GM21825 (cell line): ENCODE measurements around the gene RAVER1.
A peak's percentile ranks its signal among the peaks of the same experiment; 100 is the strongest.
"Not testable (repeated sequence)": the region's sequence is repeated elsewhere in the genome, so short reads cannot be mapped to it uniquely, and the experiment has no call there.

Experiments used
- ATAC-seq: cut with Tn5 transposase; IDR thresholded peaks from one replicate; pipeline ENCODE4 v1.9.1; 2021; ENCODE audit warnings: mild to moderate bottlenecking, moderate library complexity; ENCODE audit not compliant: unreplicated experiment

Gene RAVER1

DNA sequence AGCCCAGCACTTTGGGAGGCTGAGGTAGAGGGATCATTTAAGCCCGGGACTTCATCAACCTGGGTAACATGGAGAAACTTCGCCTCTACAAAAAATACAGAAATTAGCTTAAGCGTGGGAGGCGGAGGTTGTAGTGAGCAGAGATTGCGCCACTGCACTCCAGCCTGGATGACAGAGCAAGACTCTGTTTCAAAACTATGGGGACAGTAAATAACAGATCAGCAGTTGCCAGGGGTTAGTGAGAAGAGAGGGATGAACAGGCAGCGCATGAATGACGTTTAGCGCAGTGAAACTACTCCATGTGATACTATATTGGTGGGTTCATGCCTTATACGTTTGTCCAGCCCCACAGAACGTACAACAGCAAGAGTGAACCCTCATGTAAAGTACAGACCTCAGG, 13.2 kb upstream of the RAVER1 start:
- no peak for ATAC-seq

DNA sequence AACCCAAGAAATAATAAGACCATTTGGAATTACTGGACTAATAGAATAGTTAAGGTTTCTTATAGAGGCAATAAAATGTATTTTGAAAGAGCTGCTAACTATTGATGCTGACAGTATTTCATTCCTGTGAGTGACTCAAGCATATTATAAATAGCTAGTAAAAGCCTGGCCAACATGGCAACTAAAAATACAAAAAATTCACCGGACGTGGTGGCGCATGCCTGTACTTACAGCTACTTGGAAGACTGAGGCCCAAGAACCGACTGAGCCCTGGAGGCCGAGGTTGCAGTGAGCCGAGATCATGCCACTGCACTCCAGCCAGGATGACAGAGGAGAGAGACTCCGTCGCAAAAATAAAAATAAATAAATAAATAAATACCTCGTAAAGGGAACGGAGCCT, 11.5 kb upstream of the RAVER1 start:
- no peak for ATAC-seq

DNA sequence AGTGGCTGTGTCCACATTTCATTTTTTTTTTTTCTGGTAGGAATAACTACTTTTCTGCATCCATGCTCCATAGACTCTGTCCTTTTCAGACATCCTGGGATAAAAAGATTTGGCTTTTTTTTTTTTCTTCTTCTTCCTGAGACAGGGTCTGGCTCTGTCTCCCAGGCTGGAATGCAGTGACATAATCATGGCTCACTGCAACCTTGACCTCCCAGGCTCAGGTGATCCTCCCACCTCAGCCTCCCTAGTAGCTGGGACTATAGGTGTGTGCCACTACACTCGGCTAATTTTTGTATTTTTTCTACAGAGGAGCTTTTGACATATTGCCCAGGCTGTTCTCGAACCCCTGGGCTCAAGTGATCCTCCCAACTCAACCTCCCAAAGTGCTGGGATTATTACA, 10.2 kb upstream of the RAVER1 start:
- no peak for ATAC-seq

DNA sequence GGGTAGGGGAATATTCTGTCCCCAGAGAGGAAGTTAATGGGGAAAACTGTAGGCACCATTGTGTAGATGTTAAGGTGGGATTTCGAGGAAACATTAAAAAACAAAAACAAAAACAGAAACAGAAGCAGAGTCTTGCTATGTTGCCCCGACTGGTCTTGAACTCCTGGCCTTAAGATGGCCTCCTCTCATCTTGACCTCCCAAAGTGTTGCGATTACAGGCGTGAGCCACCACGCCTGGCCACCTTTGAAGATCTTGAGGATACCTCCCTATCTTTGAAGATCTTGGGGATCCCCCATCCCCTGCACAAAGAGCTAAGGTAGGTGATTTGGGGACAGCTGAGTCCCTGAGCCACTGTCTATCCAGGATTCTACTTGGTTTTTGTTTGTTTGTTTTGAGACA, 6.6 kb upstream of the RAVER1 start:
- no peak for ATAC-seq

DNA sequence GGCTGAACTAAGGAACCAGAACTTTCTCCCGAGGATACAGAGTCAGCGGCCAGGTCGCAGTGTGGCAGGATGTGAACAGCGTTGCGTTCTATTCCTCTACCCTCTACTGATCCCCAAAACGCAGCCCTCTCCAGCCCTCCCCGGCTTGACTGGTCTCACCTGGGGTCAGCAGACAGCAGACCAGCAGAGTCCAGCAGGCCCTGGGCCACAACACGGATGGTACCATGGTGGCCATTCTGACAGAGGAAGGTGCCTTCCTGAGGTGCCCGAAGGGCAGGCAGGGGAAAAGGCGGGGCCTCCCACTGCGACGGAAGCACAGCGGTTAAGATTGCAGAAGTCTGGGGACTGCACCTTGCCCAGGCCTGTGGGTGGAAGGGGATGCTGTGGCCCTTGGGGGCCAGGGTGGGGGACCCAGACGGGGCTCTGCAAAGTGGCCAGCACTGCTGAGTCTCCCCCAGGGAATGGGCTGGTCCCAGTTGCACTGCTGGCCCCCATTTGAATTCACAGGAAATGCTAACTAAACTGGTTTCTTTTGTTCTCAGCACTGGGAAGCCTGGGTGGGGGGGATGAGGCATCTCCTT, 6.1 kb upstream of the RAVER1 start, which contains the start of gene ICAM3:
TSS of gene ICAM3 (minus strand) at position 245 of the 581 bp plus-strand sequence. CDS start at position 235, 10 bp downstream.
- peak; percentile 56 for ATAC-seq

DNA sequence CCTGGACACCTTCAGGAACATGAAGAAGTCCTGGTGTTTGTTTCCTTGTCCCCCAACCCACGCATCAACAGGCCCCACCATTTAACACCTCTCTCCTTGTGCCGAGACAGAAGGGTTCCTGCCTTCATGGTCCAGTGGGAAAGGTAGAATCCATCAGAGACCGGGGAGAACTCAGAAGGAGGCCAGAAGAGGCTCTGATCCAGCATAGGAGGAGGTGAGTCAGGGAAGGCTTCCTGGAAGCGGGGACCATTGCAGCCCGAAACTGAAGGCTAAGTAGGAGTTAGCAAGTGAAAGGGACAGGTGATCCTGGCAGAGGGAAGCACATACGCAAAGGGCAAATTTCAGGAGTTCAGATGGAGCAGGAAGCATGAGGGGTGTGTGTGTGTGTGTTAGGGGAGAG, 5.6 kb upstream of the RAVER1 start:
- ATAC-seq = no peak

DNA sequence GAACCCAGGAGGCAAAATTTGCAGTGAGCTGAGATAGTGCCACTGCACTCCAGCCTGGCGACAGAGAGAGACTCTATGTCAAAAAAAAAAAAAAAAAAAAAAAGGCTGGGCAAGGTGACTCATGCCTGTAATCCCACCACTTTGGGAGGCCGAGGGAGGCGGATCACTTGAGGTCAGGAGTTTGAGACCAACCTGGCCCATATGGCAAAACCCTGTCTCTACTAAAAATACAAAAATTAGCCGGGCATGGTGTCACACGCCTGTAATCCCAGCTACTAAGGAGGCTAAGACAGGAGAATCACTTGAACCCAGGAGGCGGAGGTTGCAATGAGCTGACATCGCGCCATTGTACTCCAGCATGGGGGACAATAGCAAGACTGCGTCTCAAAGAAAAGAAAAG, 3.4 kb upstream of the RAVER1 start:
- ATAC-seq = not testable (repeated sequence)

DNA sequence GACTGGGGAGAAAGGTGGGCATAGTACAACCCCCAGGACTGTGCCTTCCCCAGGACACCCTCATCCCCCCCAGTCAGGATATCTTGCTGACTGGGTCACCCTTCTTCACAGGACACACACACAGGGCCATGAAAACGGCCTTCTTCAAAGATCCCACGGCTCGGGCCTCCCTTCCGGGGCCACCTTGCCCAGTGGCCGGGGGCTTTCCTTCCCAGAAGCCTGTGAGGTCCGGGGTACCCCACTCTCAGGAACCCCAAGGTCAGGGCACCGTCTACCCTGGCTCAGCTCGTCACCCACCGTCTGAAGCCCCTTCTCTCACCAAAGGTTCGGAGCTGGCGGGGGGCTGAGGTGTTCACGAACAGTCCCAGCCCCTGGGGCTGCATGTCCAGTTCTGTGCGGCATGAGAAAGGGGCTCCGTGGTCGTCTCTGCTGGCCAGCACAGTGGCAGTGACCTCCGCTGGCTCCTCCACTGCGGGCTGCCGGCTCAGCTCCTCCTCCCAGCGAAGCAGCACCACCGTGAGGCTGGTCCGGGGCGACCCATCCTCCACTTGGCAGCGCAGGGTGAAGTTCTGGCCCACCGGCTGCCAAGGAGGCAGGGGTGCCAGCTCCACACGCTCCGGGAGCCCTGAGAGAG, 2.1 kb upstream of the RAVER1 start:
- no peak for ATAC-seq

DNA sequence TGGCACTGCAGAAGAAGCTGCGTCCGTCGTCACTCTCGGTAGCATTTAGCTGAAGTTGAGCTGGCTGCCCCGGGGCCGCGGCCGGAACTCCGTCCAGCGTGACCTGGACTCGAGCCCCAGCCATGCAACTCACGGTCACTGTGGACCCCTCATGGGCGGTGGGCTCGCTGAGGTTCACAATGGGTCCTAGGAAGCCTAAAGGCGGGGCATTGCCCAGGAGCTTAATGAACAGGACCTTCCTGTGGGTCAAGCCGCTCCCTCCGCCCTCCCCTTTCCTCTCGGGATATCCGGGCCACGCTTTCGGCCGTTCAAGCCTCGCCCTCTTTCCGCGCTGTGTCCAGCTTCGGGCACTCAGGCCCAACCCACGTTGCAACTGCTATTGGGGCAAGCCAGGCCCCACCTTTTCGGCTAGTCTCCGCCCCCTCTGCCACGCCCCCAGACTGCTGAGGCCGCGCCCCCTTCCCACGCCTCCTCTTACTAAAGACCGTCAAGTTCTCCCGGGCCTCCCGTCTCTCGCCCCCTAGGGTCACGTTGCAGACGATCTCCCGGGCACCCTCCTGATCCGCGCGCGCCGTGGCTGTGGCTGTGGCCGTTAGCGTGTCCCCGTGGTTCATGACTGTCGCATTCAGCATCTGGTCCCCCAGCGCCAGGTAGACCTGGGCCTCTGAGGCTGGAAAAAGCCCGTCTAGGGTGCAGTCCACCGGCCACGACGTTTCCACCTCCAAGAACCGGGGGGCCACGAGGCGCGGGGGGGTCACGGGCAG, 1.4 kb upstream of the RAVER1 start:
- ATAC-seq = no peak

DNA sequence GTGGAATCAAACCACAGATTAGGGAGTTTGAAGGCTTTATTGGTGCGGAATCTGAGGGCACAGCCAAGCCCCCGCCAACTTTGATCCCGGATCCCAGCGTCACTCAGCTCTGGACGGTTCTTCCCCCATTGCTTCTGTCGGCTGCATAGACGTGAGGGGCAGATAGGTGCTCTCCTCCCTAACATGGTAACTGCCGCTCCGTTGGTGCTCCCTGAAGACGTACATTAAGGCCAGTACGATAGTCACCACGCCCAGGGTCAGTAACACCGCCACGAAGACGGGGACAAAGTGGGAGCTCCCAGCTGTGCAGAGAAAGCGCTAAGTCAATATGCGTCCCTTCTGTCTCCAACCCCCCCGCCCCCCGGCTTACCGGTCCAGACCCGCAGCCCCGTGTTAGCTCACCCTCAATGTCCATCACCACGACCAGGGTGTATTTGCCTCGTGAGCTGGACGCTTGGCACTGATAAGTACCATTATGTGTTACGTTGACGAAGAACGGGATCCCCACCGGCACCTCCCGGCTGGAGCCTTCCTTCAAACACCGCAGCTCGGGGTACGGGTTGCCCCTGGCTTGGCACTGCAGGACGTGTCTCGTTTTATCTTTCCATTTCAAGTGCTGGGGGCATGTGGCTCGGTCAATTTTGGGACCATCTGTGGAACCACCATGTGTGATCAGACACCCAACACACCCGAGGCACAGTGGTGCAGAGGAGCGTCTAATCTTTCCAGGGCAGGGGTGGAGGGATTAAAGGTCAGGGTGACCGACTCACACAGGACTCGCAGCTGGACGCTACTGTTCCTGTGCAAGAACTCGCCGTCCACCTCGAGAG, 644 bp upstream of the RAVER1 start:
- no peak for ATAC-seq

DNA sequence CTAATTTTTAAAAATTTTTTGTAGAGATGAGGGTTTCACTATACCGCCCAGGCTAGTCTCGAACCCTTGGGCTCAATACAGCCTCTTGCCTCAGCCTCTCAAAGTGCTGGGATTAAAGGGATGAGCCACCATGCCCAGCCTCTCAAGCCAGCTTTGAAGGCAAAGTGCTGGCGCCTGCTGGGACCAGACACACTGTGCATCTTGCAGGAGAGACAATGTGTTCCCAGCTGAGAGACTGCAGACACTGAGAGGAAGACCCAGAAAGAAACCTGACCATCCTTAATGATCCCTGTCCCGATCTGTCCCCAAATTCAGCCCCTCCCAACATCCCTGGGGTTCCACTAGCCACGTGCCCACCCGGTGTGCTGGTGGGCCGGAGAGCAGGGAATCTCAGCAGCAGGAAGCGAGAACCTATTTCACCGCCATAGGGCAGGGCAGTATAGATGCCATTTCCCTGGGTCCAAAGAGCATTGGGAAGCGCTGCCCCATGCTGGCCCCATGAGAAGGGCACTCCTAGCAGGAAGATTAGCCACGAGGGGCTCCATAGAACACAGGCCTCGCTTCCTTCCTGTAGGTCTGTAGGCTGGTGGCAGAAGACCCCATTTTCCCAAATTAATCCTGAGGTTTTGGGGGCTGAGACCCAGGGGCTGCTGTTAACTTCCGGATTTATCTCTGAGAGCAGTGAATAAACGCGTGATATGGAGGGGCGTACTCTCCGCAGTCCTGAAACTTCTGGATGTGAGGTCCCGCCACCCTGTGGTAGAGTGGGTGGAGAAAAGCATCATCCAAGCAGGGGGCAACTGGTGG, 968 bp downstream of the RAVER1 start:
- no peak for ATAC-seq

DNA sequence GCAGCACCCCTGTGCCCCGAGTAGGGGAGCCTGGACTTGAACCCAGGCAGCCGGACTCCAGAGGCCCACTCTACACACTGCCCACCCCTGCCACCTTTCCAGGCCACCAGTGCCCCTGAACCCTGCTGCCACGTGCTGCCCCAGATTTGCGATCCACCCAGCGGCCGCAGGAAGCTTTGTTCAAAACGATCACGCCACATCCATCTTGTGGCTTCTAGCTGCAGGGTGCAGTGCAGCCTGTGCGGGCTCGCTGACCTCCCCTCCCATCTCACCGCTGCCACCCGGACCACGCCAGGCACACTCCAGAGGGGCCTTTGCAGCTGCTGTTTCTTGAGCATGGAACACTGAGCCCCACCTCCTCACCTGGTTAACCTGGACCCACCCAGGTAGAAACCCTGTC, 3.8 kb downstream of the RAVER1 start:
- no peak for ATAC-seq

DNA sequence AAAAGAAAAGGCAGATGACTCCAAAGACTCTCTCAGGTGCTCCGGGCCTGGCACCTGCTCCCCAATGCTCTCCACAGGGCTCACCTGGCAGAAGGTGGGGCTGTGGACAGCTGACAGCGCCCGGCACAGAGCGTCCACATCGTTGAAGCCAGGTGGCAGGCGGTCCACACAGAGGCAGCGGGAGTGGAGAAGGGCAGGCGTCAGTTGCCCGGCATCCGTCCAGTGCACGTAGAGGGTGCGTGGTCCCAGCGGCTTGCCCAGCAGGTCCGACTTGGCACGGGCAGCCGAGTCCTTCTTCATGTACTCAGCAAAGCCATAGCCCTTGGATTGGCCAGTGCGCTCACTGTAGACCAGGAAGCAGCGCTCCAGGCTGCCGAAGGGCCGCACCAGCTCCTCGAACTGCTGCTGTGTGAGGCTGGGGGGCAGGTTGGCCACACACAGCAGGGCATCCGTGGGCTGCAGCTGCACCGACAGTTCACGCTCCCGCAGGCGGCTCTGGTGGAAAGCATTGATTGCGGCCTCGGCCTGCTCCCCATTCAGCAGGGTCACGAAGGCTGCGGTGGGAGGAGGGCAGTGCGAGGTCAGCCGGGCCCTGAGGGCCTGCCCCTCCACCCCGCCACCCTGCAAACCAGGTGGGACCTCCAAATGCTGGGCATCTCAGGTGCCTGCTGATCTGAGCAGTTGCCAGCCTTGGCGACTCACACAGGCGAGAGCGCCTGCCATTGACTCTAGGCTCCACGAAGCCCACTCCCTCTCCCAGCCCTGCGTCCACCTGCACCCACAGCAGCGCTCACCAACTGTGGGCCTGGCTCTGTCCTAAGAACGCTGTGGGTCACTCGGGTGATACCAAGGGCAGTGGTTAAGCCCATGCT, 4.5 kb downstream of the RAVER1 start:
- no peak for ATAC-seq

DNA sequence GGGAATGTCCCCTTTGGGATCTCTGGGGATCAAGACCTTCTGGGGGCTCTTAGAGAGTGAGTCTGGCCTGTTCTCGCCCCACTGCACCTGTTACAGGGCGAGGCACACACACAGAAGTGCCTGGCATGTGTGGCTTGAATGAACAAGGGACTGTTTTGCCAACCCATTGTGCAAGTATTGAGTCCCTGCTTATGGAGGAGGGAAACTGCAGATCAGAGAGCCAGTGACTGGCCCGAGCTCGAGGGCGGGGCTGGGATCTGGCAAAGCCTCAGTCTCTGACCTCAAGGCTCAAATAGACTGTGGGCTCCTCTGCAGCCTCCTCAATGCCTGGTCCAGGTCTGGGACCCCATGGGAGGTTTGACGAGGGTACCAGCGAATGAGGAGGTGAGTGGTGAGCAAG, 5.5 kb downstream of the RAVER1 start:
- ATAC-seq = no peak

DNA sequence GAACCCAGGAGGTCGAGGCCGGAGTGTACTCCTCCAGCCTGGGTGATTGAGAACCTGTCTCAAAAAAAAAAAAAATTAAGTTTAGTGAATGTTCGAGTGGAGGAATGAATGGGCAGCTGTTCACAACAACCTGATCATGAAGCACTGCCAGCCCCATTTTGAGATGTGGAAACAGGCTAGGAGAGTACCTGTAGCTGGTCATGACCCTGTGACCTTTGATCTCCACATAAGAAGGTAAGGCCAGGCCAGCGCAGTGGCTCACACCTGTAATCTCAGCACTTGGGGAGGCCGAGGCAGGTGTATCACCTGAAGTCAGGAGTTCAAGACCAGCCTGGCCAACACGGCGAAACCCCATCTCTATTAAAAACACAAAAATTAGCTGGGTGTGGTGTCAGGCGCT, 7.6 kb downstream of the RAVER1 start:
- no peak for ATAC-seq

DNA sequence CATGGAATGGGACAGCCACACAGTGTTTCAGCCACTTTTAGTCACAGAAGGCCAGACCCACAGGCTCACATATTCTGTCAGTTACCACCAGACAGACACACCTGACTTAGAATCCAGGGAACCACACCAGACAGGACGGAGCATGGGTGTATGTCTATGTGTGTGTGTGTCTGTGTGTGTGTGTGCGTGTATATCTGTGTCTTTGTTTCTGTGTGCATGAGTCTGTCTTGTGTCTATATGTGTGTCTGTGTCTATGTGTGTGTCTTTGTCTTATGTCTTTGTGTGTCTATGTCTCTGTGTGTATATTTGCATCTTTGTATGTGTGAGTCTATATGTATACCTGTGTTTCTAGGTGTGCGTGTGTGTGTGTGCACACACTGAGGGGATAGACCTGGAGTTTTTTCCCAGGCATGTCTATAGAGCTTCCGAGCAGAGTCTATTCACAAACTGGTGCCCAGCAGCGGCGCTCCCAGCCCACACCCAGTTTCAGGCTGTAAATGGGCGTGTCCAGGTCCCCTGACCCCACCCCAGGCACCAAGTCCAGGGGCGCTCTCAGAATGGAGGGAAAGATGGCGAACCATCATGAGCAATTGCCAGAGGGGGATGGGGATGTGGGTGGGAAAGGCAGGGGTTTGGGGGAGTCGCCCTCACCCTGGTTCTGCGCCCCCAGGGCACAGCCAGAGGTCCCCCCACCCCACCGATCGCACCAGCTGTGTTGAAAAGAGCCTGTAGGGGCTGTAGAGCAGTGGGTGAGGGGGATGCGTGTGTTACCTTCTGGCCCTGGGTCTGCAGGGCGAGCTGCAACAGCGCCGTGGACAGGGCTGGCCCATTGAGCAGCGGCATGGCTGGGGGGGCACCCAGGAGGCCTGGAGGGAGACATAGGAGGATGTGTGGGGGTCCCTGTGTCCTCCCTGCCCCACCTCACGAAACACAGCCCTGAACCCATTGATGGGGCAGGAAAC, 11.2 kb downstream of the RAVER1 start:
- no peak for ATAC-seq

DNA sequence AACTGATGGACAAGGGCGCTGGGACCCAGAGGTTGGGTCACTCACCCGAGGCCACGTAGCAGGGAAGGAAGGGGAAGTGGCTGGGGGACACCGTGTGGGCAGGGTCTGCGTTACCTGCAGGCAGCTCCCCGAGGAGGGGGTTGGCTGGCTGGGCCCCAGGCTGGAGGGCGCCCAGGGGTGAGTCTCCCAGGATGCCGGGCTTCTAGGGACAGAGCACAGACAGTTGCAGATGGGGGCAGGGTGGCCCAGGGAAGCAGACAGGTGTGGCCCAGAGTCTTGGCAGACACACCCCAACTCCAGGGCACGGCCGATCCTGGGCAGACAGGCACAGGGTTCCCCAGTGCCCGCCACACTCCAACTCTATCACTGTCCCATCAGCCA, 11.9 kb downstream of the RAVER1 start:
- ATAC-seq = no peak

DNA sequence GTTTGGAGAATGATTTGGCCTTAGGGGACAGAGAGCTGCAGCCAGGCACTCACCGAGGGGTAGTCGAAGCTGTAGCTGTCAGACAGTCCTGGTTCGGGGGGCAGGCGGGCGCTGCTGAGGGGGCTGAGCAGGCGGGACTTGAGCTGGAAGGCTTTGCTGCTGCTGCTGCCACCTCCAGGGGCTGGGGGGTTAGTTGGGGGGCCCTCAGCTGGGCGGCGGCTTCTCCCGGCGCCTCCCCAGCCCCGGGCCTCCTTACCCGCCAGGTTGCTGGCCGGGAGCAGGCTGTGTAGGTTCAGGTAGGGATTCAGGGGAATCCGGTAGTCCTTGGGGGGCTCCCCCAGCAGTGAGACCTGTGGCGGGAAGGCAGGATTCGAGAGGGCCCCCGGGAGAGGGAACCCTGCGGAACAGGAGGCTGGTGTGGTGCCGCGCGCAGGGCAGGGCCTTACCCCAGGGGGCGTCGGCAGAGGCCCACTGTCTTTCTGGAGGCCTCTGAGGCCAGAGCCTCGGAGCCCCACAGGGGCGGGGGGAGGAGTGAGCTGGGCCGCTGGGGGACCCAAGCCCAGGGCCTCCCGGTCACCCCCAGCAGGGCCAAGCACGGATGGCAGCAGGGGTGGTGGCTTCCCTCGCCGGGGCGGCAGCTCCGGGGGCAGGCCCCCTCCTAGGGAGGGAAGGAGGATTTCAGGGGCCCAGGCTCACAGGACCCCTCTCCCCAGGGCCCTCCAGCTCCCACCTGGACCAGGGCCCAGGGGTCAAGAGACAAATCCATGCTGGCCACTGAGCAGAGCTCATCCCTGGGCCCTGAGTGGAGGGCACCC, 12.5 kb downstream of the RAVER1 start:
- no peak for ATAC-seq
